HUES64 (cell line): Measurements from ENCODE around the gene USP19.

Experiments used
- H3K27ac ChIP-seq: 2 replicates; pipeline ENCODE4 v1.7.0; 2013; ENCODE audit warnings: low read depth, low read length, inconsistent platforms
- H3K27me3 ChIP-seq: 2 replicates; pipeline ENCODE4 v1.6.1; 2013; ENCODE audit warnings: mild to moderate bottlenecking, low read length; ENCODE audit not compliant: insufficient read depth
- H3K36me3 ChIP-seq: 2 replicates; pipeline ENCODE4 v1.6.1; 2013; ENCODE audit warnings: mild to moderate bottlenecking, low read length; ENCODE audit not compliant: insufficient read depth
- H3K4me1 ChIP-seq: 2 replicates; pipeline ENCODE4 v1.6.1; 2013; ENCODE audit warnings: mild to moderate bottlenecking, low read length, moderate library complexity; ENCODE audit not compliant: insufficient read depth
- H3K4me3 ChIP-seq: 2 replicates; pipeline ENCODE4 v1.5.1; 2013; ENCODE audit warnings: mild to moderate bottlenecking, low read length, moderate library complexity
- H3K9ac ChIP-seq: 2 replicates; pipeline ENCODE4 v1.6.1; 2013; ENCODE audit warnings: mild to moderate bottlenecking, low read depth, low read length
- H3K9me3 ChIP-seq: 2 replicates; pipeline ENCODE4 v1.6.1; 2013; ENCODE audit warnings: low read depth, low read length; ENCODE audit not compliant: insufficient read depth
- WGBS: fragments of 150-250, 120-280 bp; methylation state at CpG from one replicate; pipeline ENCODE4 v1.1.7; 2013; ENCODE audit warnings: missing lambda C conversion rate; 5-methylcytosine and 5-hydroxymethylcytosine counted together

USP19 gene

DNA sequence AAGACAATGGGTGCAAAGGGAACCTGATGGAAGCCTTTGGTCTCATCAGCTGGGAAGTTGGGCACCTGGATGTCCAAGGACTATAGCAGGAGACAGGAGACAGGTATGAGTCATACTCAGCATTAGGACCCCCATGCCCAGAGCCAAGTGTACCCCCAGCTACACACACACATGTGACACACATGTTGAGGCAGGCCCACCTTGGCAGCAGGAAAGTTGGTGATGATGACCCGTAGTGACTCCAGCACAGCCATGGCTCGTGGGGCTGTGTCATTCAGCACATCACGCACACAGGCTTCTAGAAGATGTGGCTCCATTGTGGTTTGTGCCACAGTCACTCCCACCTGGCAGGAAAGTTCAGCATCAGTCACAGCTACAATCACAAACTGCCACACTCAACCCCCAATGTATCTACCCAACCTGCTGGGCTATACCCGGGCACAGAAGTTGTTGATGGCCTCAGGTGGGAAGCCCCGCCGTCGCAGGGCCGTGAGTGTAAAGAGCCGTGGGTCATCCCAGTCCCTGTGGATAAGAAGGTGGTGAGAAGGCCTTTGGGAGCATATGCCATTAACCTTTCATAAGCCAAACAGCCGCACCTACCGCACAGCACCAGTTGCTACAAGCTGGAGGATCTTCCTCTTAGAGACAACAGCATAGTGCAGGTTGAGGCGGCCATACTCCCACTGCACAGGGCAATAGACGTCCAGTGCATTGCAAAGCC is 21.6 kb downstream of the USP19 start:
- no peaks in the 10 kb centered on the region for H3K9me3 ChIP-seq
- 95% methylated on average over 13 of the region's 13 CpGs for WGBS
- H3K4me1 ChIP-seq = peaks cover 4% of the 10 kb centered on the region; the same call in 1 of the 2 replicates
- no peak overlapping the region for H3K4me3 ChIP-seq
- H3K27me3 ChIP-seq = no peaks in the 10 kb centered on the region
- H3K27ac ChIP-seq = no peak overlapping the region
- peaks cover 74% of the 10 kb centered on the region for H3K36me3 ChIP-seq
- no peak overlapping the region for H3K9ac ChIP-seq

DNA sequence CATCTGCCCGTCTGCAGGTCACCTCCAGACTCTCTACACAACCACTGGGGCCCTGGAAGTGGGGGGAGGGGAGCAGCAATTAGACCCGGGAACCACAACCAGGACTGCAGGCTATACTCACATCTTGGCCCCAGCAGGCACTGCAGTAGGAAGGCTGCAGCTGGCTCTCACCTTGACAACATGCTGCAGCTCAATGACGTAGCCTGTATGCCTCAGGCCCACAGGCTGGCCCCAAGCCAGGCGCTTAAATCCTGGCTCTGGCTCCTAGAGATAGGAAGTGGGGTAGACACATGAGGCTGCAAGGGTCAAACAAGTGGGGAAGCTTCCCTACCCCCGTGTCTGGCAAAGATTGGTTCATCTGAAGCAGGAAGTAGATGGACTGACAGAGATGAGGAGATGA is 22.2 kb downstream of the USP19 start:
- WGBS = 93% methylated on average over 5 of the region's 5 CpGs
- H3K9me3 ChIP-seq = no peaks in the 10 kb centered on the region
- no peak overlapping the region for H3K9ac ChIP-seq
- H3K27me3 ChIP-seq = no peaks in the 10 kb centered on the region
- no peak overlapping the region for H3K27ac ChIP-seq
- peaks cover 72% of the 10 kb centered on the region for H3K36me3 ChIP-seq
- no peaks in the 10 kb centered on the region; the same call in 1 of the 2 replicates for H3K4me1 ChIP-seq
- no peak overlapping the region for H3K4me3 ChIP-seq

DNA sequence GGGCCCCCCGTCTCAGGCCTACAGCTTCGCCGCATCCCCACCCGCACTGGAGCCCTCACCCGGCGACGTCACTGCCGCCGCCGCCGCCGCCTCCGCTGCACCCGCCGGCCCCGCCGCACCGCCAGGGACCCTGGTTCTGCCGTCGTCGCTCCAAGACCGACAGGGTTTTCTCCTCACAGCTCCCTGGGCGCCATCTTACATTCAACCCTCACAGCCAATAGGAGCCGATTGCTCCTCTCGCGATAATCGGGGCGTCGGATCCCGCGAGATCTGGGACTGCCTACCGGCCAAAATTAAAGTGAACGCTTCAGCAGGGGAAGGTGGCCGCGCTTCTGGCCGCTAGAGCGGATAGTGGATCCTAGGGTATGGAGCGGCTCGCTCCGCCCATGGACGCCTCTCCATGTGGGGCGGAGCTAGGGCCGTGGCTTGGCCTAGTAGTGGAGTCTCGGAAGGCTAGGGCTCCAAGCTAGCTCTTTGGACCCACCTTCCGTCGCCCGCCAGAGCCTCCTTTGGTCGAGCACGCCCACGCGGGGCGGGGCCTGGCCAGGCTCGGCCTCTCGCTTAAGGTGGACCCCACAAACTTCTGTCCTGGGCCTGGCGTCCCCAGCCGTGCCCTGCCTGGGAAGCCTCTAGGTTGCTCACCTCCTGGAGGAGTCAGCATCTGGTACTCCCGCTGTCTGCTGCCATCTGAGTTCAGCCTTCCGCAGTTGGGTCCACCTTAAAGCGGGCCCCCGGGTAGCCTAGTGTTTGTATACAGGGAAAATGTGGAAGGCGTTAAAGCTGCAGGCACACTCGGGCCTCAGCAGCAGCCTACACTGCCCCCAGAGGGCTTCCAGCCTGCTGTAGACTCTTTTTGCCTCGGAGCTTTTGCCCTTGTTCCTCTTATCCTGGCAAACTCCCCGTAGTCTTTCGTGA is 26.5 kb downstream of the USP19 start, which contains the start of gene QRICH1:
QRICH1 (minus strand) TSS at position 219 of the 915 bp plus-strand sequence. CDS start 17,054 bp downstream, outside the sequence.
- Histone ChIP-seq H3K27ac (peak within 1 kb of the TSS; percentile 100), H3K9me3 (no peaks in the 10 kb centered on the region), H3K4me1 (peaks cover 7% of the 10 kb centered on the region; the same call in 1 of the 2 replicates), H3K27me3 (no peaks in the 10 kb centered on the region), H3K9ac (peak within 1 kb of the TSS; percentile 86), H3K4me3 (peak within 1 kb of the TSS; percentile 80), H3K36me3 (peaks cover 53% of the 10 kb centered on the region)
- under 1% methylated on average over 65 of the region's 65 CpGs for WGBS

DNA sequence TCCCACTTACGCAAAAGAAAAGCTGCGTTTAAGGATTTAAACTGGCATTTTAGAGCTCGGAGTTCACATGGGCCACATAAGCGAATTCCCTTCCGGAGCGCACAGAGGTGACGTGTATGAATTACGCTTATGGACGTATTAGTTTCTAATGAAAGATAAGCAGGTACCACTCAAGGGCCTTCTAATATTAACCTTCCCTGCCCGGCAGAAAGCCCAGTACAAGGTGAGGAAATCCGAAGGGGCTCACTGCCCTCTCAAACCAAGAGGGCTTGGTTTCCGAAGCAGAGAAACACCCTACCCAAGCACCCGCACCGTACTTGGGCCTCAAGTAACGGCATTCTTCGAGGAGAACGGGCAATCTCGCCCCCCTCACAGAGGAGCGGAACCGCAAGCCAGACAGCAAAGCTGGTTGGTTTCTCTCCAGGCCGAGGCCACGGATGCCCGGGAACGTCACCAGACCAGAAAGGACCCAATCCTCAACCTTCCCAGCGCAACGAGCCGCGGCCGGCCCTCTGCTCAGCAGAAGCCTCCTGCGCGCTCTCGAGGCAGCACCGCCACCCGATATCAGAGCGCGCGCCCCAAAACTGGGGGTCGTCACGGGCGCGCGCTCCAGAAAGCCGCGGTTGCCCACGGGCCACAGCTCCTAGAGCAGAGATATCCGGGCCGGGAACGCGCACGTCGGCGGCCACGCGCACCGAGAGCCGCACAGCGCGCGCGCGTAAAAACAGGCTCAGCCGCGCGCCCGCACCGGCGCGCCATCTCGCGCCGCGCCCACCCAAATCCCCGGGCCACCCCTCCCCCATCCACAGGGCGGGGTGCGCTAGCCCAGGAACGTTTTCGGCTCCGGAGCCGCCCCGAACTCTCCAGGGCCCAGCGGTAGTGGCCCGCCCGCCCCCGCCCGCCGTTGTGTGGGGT is 27.4 kb downstream of the USP19 start:
- WGBS = under 1% methylated on average over 86 of the region's 86 CpGs
- H3K27me3 ChIP-seq = no peaks in the 10 kb centered on the region
- H3K4me1 ChIP-seq = peaks cover 7% of the 10 kb centered on the region; the same call in 1 of the 2 replicates
- peaks cover 48% of the 10 kb centered on the region for H3K36me3 ChIP-seq
- no peaks in the 10 kb centered on the region for H3K9me3 ChIP-seq
- peak overlapping the region; percentile 86 for H3K9ac ChIP-seq
- H3K27ac ChIP-seq = peak overlapping the region; percentile 100
- H3K4me3 ChIP-seq = peak overlapping the region; percentile 80

DNA sequence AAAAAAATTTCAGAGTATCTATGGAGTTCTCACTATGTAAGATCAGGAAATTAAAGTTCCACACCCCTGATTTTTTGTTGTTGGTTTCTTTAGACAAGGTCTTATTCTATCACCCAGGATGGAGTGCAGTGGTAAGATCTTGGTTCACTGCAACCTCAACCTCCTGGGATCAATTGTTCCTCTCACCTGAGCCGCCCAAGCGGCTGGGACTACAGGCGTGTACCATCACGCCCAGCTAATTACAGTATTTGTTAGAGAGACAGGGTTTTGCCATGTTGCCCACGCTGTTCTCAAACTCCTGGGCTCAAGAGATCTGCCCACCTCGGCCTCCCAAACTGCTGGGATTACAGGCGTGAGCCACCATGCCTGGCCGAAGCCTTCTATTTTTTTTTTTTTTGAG is 39.2 kb downstream of the USP19 start:
- peaks cover 38% of the 10 kb centered on the region for H3K36me3 ChIP-seq
- H3K27me3 ChIP-seq = no peaks in the 10 kb centered on the region
- no peaks in the 10 kb centered on the region for H3K9me3 ChIP-seq
- no peak overlapping the region for H3K4me3 ChIP-seq
- no peak overlapping the region for H3K9ac ChIP-seq
- H3K4me1 ChIP-seq = no peaks in the 10 kb centered on the region
- no peak overlapping the region for H3K27ac ChIP-seq
- 96% methylated on average over 8 of the region's 8 CpGs for WGBS

DNA sequence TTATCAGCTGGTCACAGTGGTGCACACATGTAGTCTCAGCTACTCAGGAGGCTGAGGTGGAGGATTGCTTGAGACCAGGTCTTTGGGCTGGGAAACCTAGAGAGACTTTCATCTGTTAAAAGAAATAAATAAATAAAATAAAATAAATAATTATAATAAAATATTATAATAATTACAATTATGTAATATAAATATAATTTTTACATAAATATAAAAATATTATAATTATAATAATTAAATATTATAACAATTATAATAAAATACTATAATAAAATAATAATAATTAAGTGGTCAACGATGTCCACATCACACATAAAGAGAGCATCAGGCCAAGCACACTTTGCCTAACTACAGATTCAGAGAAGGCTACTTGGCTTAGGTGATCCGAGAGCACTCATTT is 41.4 kb downstream of the USP19 start:
- Histone ChIP-seq H3K4me3 (no peak overlapping the region), H3K27me3 (no peaks in the 10 kb centered on the region), H3K9ac (no peak overlapping the region), H3K9me3 (no peaks in the 10 kb centered on the region), H3K27ac (no peak overlapping the region), H3K36me3 (peaks cover 51% of the 10 kb centered on the region), H3K4me1 (no peaks in the 10 kb centered on the region)
- WGBS = 95% methylated on average over 2 of the region's 2 CpGs

DNA sequence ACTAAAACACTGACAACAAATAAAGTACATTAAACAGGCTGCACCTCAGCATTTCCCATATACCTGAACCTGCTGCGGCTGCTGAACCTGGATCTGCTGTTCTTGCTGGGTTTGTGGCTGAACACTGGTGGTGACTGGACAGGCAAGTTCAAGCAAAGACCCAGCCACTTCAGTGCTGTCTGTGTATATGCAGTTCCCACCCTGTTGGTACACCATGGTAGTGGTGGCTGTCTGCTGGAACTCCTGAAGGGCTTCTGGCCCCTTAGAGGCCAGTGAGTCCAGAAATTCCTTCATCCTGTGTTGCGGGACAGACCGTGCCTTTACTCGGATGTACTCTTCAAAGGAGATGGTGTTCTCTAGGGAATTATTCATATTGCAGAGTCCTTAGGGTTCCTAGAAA is 44.0 kb downstream of the USP19 start:
- Histone ChIP-seq H3K4me3 (no peak overlapping the region), H3K27ac (no peak overlapping the region), H3K9me3 (no peaks in the 10 kb centered on the region), H3K36me3 (peaks cover 77% of the 10 kb centered on the region), H3K9ac (no peak overlapping the region), H3K4me1 (no peaks in the 10 kb centered on the region), H3K27me3 (no peaks in the 10 kb centered on the region)
- 89% methylated on average over 4 of the region's 4 CpGs for WGBS

DNA sequence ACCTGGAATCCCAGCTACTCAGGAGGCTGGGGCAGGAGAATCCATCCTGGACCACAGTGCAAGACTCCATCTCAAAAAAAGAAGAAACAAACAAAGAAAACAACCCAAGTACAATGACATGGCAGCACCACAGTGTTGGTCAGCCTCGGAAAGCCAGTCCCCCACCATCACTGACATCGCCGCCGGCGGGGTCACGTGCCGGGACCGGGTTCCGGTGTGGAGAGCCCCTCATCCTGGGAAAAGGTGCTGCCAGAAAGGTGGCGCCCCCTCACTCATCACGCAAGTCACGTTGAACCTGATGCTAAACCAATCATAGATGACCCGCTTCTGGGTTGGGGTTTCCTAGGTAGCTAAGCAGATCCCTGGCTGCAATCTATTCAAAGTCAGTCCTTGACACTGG is 44.5 kb downstream of the USP19 start:
- Histone ChIP-seq H3K27ac (no peak overlapping the region), H3K36me3 (peaks cover 82% of the 10 kb centered on the region), H3K4me3 (no peak overlapping the region), H3K27me3 (no peaks in the 10 kb centered on the region), H3K4me1 (no peaks in the 10 kb centered on the region), H3K9ac (no peak overlapping the region), H3K9me3 (no peaks in the 10 kb centered on the region)
- WGBS = 97% methylated on average over 13 of the region's 13 CpGs
